ENCODE results near the gene GTPBP6. TPM values are rescaled to one million over a fixed set of nuclear protein-coding genes. Genes with fewer than 3 reads are reported as not detected.

Gene GTPBP6
- total RNA-seq, 4 donors from 2014 or later: 39.3 to 84.1 (median 56.3) TPM

DNA sequence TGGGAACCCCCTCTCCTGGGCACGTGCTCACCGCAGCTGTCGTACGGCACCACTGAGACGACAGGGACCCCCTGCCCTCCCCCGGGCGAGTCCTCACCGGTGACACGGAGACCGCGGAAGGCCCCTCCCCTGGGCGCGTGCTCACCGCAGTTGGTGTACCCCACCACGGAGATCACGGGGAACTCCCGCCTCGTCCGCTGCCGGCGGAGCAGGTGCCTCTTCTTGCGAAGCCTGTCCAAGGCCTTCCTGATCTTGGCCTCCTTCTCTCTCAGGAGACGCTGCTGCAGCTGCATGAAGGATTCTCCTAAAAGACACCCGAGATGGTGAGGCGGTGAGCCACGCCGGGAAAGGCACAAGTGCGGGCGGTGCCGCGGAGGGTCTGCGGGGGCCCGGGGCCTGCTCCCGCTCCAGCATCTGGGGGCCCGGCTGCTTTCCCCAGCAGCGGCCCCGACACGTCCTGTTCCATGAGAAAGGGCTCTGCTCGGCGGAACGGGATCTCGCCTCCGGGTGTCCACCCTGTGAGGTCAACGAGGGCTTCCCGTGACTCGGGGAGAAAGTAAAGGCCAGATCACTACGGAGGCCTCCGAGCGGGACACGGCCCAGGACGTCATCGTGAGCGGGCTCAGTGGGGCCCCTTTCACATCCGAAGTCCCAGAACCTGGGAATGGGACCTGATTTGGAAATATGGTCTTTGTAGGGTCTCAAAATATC lies 5.8 kb downstream of the GTPBP6 start:
- no peaks in the 10 kb centered on the region for H3K27me3 ChIP-seq
- H3K36me3 ChIP-seq: peaks cover 12 to 85% (median 17%) of the 10 kb centered on the region in 3 donors
- H3K27ac ChIP-seq: no peak overlapping the region
- H3K4me1 ChIP-seq: peaks cover 0 to 14% (median 0%) of the 10 kb centered on the region in 4 donors
- H3K9me3 ChIP-seq: no peaks in the 10 kb centered on the region
- TF ChIP-seq EP300 (IDR thresholded peaks at IDR 0.05) (no peak), POLR2A (IDR thresholded peaks at IDR 0.05) (no peak)
- TF ChIP-seq, protein P1, sequence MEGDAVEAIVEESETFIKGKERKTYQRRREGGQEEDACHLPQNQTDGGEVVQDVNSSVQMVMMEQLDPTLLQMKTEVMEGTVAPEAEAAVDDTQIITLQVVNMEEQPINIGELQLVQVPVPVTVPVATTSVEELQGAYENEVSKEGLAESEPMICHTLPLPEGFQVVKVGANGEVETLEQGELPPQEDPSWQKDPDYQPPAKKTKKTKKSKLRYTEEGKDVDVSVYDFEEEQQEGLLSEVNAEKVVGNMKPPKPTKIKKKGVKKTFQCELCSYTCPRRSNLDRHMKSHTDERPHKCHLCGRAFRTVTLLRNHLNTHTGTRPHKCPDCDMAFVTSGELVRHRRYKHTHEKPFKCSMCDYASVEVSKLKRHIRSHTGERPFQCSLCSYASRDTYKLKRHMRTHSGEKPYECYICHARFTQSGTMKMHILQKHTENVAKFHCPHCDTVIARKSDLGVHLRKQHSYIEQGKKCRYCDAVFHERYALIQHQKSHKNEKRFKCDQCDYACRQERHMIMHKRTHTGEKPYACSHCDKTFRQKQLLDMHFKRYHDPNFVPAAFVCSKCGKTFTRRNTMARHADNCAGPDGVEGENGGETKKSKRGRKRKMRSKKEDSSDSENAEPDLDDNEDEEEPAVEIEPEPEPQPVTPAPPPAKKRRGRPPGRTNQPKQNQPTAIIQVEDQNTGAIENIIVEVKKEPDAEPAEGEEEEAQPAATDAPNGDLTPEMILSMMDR (IDR thresholded peaks at IDR 0.05): no peak
- 88 to 92% methylated on average over 39 to 49 of the region's 54 CpGs for WGBS, 2 donors
- no peak overlapping the region for H3K4me3 ChIP-seq
- no peak for DNase-seq (ENCODE audit: low spot score in 2 of 2)

GRCh38 chrX:311156-312129 lies 7.2 kb downstream of the GTPBP6 start:
- no peaks in the 10 kb centered on the region for H3K27me3 ChIP-seq
- DNase-seq (ENCODE audit: low spot score in 2 of 2): no peak
- 92 to 97% methylated on average over 41 to 55 of the region's 69 CpGs for WGBS, 2 donors
- no peak overlapping the region for H3K27ac ChIP-seq
- H3K4me3 ChIP-seq: no peak overlapping the region
- H3K9me3 ChIP-seq: no peaks in the 10 kb centered on the region
- H3K36me3 ChIP-seq: peaks cover 16 to 91% (median 25%) of the 10 kb centered on the region in 3 donors
- peaks cover 0 to under 1% (median 0%) of the 10 kb centered on the region in 4 donors for H3K4me1 ChIP-seq
- TF ChIP-seq, protein P1 (IDR thresholded peaks at IDR 0.05): no peak
- TF ChIP-seq EP300 (IDR thresholded peaks at IDR 0.05) (no peak), POLR2A (IDR thresholded peaks at IDR 0.05) (no peak)

GRCh38 chrX:310621-311155 lies 7.9 kb downstream of the GTPBP6 start:
- H3K4me3 ChIP-seq: no peak overlapping the region
- no peak for DNase-seq (ENCODE audit: low spot score in 2 of 2)
- H3K36me3 ChIP-seq: peaks cover 16 to 95% (median 25%) of the 10 kb centered on the region in 3 donors
- 93% methylated on average over 19 to 22 of the region's 25 CpGs for WGBS, 2 donors
- H3K9me3 ChIP-seq: peaks cover 0 to 3% (median 0%) of the 10 kb centered on the region in 4 donors
- TF ChIP-seq, protein P1 (IDR thresholded peaks at IDR 0.05): no peak
- no peak for TF ChIP-seq POLR2A (IDR thresholded peaks at IDR 0.05)
- no peak for TF ChIP-seq EP300 (IDR thresholded peaks at IDR 0.05)
- H3K4me1 ChIP-seq: no peaks in the 10 kb centered on the region
- no peaks in the 10 kb centered on the region for H3K27me3 ChIP-seq
- H3K27ac ChIP-seq: no peak overlapping the region

GRCh38 chrX:308821-309520 lies 9.6 kb downstream of the GTPBP6 start:
- no peak overlapping the region for H3K27ac ChIP-seq
- TF ChIP-seq, protein P1 (IDR thresholded peaks at IDR 0.05): no peak
- no peak for TF ChIP-seq POLR2A (IDR thresholded peaks at IDR 0.05)
- no peak for TF ChIP-seq EP300 (IDR thresholded peaks at IDR 0.05)
- peaks cover 0 to 17% (median 0%) of the 10 kb centered on the region in 4 donors for H3K9me3 ChIP-seq
- H3K36me3 ChIP-seq: peaks cover 15 to 98% (median 25%) of the 10 kb centered on the region in 3 donors
- no peak for DNase-seq (ENCODE audit: low spot score in 2 of 2)
- no peaks in the 10 kb centered on the region for H3K4me1 ChIP-seq
- WGBS, 2 donors: 93 to 94% methylated on average over 30 of the region's 30 CpGs
- no peaks in the 10 kb centered on the region for H3K27me3 ChIP-seq
- no peak overlapping the region for H3K4me3 ChIP-seq
